Measurements from ENCODE around the gene DPEP3. TPM values are rescaled to one million over a fixed set of nuclear protein-coding genes. Genes with fewer than 3 reads are reported as not detected.
"Not testable (repeated sequence)": the region's sequence is repeated elsewhere in the genome, so short reads cannot be mapped to it uniquely, and the experiment has no call there.

The DPEP3 gene
- total RNA-seq, 2 donors from 2014 or later: 0.28 TPM; not detected in 1

- ATAC-seq; intact Hi-C loops (cut with DNase I, micrococcal nuclease); DNase-seq: not testable (repeated sequence)
Measured at GRCh38 chr16:67998231-67998778, 18.0 kb upstream of the DPEP3 start.

GRCh38 chr16:67996666-67997065 lies 16.4 kb upstream of the DPEP3 start:
- ATAC-seq (no peak), DNase-seq (no peak)
- intact Hi-C loops (cut with DNase I, micrococcal nuclease): no loop called here

GRCh38 chr16:67995423-67995822 lies 15.1 kb upstream of the DPEP3 start:
- intact Hi-C loops (cut with DNase I, micrococcal nuclease): no loop called here
- ATAC-seq (no peak), DNase-seq (no peak)

GRCh38 chr16:67994040-67994408 lies 13.7 kb upstream of the DPEP3 start:
- DNase-seq; ATAC-seq; intact Hi-C loops (cut with DNase I, micrococcal nuclease): not testable (repeated sequence)

- ATAC-seq (peak; percentile 92), DNase-seq (peak; percentile 81 to 86)
- intact Hi-C loops (cut with DNase I, micrococcal nuclease): no loop called here
Measured at GRCh38 chr16:67993207-67994039, 13.1 kb upstream of the DPEP3 start.

- DNase-seq (no peak), ATAC-seq (no peak)
- intact Hi-C loops (cut with DNase I, micrococcal nuclease): no loop called here
Measured at GRCh38 chr16:67992661-67993206, 12.4 kb upstream of the DPEP3 start.

GRCh38 chr16:67990018-67990386 lies 9.7 kb upstream of the DPEP3 start:
- intact Hi-C loops (cut with DNase I, micrococcal nuclease): no loop called here
- ATAC-seq: no peak
- no peak for DNase-seq

- DNase-seq (no peak), ATAC-seq (no peak)
- intact Hi-C loops (cut with DNase I, micrococcal nuclease): no loop called here
Measured at GRCh38 chr16:67989322-67990017, 9.2 kb upstream of the DPEP3 start.

- ATAC-seq (no peak), DNase-seq (no peak)
- intact Hi-C loops (cut with DNase I, micrococcal nuclease): no loop called here
Measured at GRCh38 chr16:67988675-67989074, 8.4 kb upstream of the DPEP3 start.

- no peak for DNase-seq
- ATAC-seq: no peak
- intact Hi-C loops (cut with DNase I, micrococcal nuclease): no loop called here
Measured at GRCh38 chr16:67987460-67988160, 7.3 kb upstream of the DPEP3 start.

- ATAC-seq (no peak), DNase-seq (no peak)
- intact Hi-C loops (cut with DNase I, micrococcal nuclease): no loop called here
Measured at GRCh38 chr16:67986949-67987348, 6.7 kb upstream of the DPEP3 start.

- no peak for ATAC-seq
- DNase-seq: no peak
- intact Hi-C loops (cut with DNase I, micrococcal nuclease): no loop called here
Measured at GRCh38 chr16:67982011-67982696, 1.9 kb upstream of the DPEP3 start.

- DNase-seq (no peak), ATAC-seq (no peak)
- intact Hi-C loops (cut with DNase I, micrococcal nuclease): no loop called here
Measured at GRCh38 chr16:67977469-67978227, 2.7 kb downstream of the DPEP3 start.

- ATAC-seq (no peak), DNase-seq (no peak)
- intact Hi-C loops (cut with DNase I, micrococcal nuclease): no loop called here
Measured at GRCh38 chr16:67977005-67977404, 3.3 kb downstream of the DPEP3 start.

GRCh38 chr16:67976205-67976604 lies 4.1 kb downstream of the DPEP3 start:
- intact Hi-C loops (cut with DNase I, micrococcal nuclease): no loop called here
- no peak for DNase-seq
- ATAC-seq: no peak

GRCh38 chr16:67975321-67976105 lies 4.8 kb downstream of the DPEP3 start:
- DNase-seq (no peak), ATAC-seq (no peak)
- intact Hi-C loops (cut with DNase I, micrococcal nuclease): no loop called here

- DNase-seq; ATAC-seq; intact Hi-C loops (cut with DNase I, micrococcal nuclease): not testable (repeated sequence)
Measured at GRCh38 chr16:67972285-67972684, 8.0 kb downstream of the DPEP3 start.

Data from left colon (tissue), 2 donors.